Measurements from ENCODE around the gene PLIN5.
A peak's percentile ranks its signal among the peaks of the same experiment; 100 is the strongest.

Gene PLIN5

GRCh38 chr19:4521170-4521887 lies 13.7 kb downstream of the PLIN5 start:
- DNase-seq = no peak

DNA sequence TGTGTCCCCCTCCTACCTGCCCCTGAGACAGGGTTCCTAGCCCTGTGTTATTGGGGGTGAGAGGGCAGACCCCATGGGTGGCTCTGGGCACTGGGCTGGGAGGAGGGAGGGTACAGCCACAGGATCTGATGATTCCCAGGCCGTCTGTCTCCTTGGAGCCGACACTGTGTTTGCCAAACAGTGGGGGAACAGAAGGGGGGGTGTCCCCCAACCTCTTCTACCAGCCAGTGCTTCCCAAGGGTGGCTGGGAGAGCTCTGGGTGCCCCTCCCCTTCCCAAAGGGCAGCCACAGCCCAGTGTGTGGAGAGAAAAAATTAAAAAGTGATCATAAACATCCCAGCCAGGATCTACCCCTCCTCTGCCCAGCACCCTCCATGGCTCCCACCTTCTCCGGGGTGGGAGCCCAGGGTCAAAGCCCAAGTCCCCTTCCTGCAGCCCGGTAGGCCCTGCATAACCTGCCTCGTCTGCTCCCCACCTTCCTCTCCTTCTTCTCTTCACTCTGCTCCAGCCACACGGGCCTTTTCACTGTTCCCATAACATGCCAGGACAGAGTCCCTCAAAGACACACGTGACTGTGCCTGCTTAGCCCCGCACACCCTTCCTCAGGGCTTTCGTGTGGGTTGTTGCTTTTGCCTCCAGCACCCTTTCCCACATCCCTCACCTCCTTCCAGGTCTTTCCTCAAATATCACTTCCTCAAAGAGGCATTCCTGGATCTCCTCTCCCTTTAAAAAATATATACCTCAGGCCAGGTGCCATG lies 15.3 kb downstream of the PLIN5 start:
- no peak for DNase-seq

GRCh38 chr19:4519172-4519496 lies 15.9 kb downstream of the PLIN5 start:
- DNase-seq = no peak

DNA sequence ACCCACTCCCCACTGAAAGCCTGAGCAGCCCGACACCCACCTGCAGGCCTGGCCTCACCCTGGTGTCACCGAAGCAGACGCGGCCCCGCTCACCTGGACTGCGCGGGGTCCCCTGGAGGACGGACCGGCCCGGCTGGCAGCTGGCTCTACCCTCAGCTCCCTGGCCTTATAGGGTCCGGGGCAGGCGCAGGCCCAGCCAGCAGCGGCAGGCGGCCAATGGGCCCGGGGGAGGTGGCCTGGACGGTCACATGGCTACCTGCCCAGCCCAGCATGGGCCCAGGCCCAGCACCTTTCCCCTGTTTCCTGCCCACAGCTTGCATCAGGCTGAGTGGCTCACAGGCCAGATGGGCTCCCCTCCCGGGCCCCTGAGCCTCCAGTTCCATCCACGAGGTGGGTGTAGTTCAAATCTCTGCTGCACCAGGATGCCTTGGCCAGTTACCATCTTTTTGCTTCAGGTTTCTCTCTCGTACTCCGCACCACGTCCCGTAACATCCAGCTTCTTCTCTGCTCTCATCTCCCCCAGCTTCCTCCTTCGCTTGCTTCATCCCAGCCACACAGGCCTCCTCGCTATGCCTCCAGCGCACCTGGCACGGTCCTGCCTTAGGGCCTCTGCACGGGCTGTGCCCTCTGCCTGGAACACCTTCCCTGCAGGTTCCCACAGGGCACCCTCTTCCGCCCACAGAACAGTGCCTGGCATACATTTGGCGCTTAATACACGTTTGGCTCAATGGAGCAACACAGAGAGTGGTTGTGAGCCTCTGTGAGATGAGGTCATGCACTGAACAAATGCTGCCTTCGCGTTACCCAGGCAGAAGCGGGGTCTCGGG lies 16.5 kb downstream of the PLIN5 start, which contains the start of gene PLIN4:
TSS of gene PLIN4 (minus strand) at position 142 of the 827 bp plus-strand sequence. CDS start 214 bp downstream, outside the sequence.
- DNase-seq = no peak

DNA sequence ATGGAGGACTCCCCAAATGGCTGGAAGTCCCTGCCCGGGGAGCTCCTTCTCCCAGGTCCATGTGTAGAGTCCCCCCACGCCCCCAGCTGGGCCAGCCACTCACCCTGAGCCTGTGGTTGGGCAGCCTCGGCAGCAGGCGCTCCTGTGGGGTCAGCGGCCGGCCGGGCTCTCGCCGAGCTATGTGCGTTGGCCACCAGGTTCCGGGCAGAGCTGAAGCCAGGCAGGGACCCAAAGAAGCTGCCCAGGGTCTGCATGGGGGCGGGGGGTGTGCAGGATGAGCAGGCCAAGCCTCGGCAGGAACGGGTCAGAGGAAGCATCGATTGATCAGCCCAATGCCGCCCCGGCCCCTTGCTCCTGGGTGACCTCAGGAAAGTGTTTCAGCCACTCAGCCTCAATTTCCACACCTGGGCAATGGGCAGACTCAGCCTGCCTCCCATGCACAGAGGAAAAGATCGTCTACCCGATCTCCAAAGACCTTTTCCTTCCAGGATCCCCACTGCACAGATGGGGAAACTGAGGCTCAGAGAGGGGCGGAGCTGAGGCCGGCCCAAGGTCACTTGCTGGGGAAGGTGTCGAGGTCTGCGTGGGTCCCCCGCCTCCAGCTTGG lies 17.5 kb downstream of the PLIN5 start:
- no peak for DNase-seq

GRCh38 chr19:4516939-4517300 lies 18.1 kb downstream of the PLIN5 start:
- peak in 1 of 2 experiments; percentile 16 for DNase-seq

DNA sequence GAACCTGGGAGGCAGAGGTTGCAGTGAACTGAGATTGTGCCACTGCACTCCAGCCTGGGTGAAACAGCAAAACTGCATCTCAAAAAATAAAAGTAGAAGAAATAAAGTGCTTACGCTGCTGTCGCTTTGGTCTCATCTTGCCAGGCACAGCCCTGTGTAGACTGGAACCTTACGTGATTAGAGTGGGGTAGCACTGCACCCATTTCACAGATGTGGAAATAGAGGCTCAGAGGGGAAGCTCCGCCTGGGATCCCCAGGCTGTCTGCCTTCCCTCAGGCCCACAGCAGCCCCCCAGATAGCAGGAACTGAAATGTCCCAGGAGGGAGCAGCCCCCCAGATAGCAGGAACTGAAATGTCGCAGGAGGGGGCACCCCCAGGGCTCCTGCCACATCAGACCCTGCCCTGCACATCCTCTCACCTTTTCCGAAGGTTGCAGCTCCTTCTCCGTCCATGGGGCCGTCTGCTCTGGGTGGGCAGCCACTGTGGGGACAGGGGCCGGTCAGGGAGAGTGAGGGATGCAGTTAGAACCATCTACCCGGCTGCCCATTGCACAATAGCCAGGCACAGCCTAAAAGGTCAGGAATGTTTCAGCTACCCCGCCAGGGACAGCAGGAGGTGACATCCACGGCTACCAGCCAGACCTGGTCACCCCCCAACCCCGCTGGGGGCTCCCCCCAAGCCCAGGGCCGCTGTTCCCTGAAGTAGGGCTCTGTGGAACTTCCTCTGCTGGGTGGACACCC lies 18.7 kb downstream of the PLIN5 start:
- no peak for DNase-seq

- DNase-seq = no peak
Observed at GRCh38 chr19:4515732-4516131, 19.3 kb downstream of the PLIN5 start.

GRCh38 chr19:4513248-4513647 lies 21.8 kb downstream of the PLIN5 start:
- DNase-seq = no peak

DNA sequence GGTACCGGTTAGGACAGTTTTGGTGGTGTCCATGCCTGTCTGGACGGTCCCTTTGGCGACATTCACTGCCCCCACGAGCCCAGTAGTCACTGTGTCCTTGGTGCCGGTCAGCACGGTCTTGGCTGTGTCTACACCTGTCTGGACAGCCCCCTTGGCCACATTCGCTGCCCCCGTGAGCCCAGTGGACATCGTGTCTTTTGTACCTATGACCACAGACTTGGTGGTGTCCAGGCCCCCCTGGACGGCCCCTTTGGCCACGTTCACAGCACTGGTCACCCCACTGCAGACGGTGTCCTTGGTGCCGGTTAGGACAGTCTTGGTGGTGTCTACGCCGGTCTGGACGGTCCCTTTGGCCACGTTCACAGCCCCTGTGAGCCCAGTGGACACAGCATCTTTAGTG lies 23.0 kb downstream of the PLIN5 start:
- DNase-seq = no peak

- DNase-seq = no peak
Observed at GRCh38 chr19:4511300-4512054, 23.5 kb downstream of the PLIN5 start.

DNA sequence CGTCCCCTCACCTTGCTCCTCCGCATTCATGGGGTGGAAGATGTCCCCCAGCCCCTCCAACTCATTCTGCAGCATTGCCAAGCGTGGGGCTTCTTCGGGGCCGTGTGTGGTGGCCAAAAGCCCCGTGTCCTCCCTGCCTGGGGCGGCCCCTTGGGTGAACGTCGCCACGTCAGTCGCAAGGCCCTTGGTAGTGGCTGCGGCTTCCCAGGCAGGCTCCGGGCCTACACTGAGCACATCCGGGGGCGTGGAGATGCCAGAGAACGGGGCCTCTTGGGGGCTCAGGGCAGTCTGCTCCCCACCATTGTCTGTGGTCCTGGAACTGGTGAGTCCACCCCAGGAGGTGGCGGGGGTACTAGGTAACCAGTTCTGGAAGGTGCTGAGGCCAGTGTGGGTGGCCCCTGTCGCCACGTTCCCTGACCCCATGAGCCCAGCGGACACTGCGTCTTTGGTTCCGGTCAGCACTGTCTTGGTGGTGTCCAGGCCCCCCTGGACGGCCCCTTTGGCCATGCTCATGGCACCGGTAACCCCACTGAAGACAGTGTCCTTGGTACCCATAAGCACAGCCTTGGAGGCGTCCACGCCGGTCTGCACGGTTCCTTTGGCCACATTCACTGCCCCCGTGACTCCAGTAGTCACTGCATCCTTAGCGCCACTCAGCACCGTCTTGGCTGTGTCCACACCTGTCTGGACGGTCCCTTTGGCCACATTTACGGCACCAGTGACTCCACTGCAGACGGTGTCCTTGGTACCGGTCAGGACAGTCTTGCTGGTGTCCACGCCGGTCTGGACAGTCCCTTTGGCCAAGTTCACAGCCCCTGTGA lies 24.4 kb downstream of the PLIN5 start:
- DNase-seq = no peak

DNA sequence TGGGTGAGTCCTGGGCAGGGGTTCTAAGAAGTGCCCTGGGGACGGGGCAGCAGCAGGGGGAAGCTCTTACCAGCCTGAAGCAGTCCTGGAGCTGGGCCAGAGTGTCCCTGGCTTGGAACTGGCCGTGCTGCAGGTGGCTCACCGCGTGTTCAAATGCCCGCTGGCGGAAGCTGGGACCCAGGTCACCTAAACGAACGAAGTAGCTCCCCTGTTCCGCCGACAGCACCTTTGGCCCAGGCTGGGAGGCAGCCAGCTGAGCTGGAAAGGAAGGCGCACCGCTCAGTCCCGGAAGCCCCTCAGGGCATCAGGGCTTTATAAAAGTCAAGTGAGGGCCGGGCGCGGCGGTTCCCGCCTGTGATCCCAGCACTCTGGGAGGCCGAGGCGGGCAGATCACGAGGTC lies 26.3 kb downstream of the PLIN5 start:
- no peak for DNase-seq

- DNase-seq = no peak
Observed at GRCh38 chr19:4507804-4508203, 27.2 kb downstream of the PLIN5 start.

DNA sequence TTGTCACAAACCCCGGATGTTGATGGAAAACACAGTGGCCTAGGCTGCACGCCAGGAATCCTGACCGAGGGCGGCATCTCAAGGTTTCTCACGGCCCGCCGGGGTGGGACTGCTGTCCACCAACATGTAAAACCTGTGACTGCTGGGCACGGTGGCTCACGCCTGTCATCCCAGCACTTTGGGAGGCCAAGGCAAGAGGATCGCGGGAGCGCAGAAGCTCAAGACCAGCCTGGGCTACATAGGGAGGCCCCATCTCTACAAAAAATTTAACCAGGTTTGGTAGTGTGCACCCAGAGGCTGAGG lies 27.9 kb downstream of the PLIN5 start:
- DNase-seq = no peak

GRCh38 chr19:4506449-4507149 lies 28.4 kb downstream of the PLIN5 start:
- DNase-seq = no peak

- no peak for DNase-seq
Observed at GRCh38 chr19:4505570-4506448, 29.2 kb downstream of the PLIN5 start.

GRCh38 chr19:4504891-4505569 lies 30.0 kb downstream of the PLIN5 start:
- no peak for DNase-seq

DNA sequence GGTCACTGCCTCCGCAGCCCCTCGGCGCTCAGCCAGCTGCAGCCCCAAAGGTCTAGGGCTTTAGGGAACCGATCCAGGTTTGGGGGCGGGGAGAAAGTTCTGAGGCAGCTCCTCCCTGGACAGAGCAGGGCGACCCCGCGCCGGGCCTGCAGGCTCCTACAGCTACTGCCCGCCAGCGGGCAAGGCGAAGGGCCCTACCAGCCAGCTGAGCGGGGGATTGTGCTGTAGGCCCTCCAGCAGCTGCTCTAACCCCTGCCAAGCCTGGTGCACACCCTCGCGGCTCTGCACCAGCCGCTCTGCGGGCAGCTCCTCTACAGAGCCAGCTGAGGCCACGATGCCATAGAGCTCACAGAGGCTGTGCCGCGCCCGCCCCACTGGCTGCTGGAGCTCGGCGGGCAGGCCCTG lies 30.7 kb downstream of the PLIN5 start:
- no peak for DNase-seq

All from NCI-H446 (cell line).